NCI-H460 (cell line): Measurements from ENCODE around the gene PAGE2B. TPM values are rescaled to one million over a fixed set of nuclear protein-coding genes. Genes with fewer than 3 reads are reported as not detected.
"Not testable (repeated sequence)": the region's sequence is repeated elsewhere in the genome, so short reads cannot be mapped to it uniquely, and the experiment has no call there.

Experiments used
- DNase-seq: peaks from one replicate; pipeline ENCODE4 v3.0.0-alpha.2; 2016; ENCODE audit warnings: low read depth; ENCODE audit errors: extremely low read depth
- total RNA-seq: library from RNA; depleted of rRNA; stranded (reverse); fragments of >200 nt; shearing (Covaris generic); gene quantifications from 2 replicates; pipeline ENCODE4 v1.2.3, GENCODE V29; 2014; rRNA removed

Gene PAGE2B
- total RNA-seq, 1 experiment from 2014 or later = not detected

DNA sequence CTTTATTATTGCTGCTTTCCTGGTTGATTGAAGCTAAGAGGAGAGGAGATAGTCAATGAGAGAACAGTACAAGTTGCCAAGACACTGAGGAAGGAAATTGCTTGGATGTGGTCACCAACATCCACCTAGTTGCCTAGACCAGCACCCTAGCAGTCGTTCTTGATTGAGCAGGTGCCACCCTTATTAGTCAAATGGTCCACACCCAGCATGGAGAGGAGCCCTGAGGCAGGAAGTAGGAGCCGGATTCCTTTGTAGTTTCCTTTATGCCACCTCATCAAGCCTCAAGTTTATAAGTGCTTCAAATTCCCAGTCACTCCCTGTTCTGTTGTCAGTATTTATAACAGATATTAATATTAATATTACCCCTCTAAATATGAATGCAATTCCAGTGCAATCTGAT is 33.1 kb downstream of the PAGE2B start:
- no peak for DNase-seq

DNA sequence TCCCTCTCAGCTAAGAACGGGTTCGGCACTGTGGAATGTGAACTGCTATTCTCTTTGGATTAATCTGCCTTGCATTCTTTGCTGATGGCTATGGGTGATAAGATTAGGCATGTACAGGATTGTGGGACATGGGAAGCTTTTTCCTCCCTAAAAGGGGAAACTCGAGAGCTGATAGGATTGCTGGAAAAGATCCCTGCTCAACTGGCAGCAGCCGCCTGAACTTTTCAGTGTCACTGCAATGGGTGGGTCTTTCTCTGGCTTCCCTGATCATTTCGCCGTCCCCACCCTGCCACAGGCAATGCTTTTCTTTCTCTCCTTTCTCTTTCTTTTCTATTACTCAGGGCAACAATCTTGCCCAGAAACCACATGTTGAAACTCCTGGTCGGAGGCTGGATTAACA is 34.5 kb downstream of the PAGE2B start:
- DNase-seq = no peak

DNA sequence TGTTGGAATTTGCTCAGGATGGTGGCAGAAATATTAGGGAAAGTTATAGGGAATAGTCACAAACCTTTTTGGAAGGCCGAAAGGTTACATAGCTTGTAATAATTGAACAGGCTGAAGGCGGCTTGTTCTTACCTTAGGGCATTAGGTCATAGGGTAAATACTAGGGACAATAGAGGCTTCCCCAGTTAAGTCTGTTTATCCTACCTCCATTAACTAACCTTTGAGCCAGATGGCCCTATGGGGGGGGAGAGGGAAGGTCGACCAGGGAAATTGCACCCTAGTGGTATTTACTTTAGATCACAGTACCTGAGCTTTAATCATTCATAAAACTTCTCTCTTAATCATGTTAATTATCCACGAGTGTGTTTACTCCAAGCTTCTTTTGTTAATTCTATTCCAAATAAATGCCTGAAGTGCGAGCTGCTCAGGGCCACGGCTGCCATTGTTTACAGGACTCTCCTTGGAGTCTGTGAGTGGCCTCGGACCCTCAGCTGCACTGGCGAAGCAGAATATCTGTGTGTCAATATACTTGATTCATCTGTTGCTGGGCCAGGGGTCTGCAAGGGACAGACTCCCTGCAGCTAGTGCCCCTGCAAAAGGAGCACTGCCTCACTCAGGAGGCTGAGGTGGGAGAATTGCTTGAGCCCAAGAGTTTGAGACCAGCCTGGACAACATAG is 36.9 kb downstream of the PAGE2B start:
- DNase-seq = no peak

DNA sequence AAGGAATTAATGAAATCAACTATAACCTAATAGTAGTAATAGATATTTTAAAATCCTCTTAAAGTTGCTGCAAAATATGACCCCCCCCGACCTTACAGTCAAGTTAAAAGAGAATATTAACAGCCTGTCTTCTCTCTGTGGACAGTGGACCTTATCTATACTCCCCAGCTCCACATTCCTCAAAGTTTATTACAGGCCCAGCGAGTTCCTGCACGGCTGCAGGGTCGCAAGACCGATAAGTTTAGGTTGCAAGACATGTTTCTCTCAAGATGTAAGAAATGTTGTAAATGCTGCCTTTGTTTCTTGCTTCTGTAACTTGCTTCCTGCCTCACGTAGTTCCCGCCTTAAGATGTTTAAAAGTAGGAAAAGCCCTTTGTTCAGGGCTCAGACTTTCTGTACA is 41.8 kb downstream of the PAGE2B start:
- not testable (repeated sequence) for DNase-seq

DNA sequence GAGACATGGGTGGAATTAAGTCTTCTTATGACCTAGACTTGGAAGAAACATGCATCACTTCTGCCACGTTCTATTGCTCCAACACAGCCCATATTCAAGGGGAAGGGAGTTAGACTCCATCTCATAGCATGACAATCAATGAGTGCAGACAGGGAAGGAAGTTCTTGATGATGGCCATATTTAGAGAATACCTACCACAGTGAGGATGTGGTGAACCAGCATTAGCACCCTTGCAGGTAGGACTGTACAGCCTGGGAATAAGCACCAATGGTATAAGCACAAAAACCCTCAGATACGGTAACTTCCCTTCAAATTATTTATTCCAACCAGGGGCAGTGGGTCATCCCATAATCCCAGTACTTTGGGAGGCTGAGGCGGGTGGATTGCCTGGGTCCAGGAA is 43.7 kb downstream of the PAGE2B start:
- DNase-seq = no peak

DNA sequence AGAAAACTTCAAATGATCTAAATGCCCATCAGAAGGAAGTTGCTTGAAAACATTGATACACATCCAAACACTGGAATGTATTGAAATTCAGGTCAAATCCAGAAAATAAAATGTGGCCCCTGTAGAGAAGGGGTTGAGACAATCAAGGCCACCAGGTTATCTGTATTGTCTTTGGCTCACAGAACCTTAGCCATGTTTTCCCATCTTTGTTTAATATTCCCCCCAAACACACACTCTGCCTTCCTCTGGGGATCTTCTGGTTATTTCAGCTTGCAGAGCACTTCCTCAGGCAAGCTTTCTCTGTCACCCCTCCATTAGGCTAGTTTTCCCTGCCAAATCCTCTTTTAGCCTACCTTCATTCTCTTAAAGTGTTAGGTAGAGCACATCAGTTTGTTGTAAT is 44.4 kb downstream of the PAGE2B start:
- DNase-seq = no peak

DNA sequence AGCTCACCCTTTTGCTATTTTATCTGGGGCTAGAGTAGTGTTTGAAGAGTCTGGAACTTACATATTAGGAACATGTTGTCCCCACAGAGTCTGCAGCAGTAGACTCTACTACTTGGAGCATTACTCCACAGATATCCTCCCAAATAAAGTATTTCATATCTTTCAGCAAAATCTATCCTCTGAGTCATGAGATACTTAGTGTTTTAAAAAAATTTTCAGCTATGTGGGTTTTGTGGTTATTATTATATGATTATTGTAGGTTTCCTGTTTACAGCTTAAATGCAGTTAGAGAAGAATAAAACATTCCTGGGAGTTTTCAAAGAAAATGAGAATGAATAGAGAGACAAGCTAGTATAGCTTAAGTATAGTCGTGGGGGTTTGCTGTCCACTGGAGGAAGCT is 44.9 kb downstream of the PAGE2B start:
- no peak for DNase-seq

DNA sequence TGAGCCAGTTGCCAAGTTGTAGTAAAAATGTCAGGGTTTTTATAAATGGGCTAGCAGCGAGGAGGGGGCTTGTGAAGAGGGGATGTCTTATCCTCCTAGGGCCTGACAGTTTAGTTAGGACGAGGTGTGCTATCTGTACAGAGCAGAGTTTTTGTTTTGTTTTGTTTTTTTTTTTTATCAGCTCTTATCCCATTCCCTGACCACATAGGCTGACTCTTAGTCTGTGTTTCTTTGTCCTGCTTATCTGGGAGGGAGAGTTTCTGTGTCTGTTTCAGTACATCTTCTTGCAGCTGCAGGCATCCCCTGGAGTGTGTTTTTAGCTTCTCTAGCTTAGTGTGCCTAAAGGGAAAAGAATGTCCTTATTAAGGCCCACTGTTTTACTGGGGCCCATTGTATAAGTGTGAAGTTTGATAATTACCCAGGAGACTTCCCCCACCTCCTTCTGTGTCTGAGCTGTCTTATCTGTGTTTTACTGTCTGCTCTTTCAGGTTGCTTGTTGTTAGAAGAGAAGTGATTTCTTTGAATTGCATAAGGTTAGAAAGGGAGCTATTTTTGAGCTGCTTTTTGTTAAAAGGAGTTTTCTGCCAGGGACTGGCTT is 46.0 kb downstream of the PAGE2B start:
- DNase-seq = no peak

DNA sequence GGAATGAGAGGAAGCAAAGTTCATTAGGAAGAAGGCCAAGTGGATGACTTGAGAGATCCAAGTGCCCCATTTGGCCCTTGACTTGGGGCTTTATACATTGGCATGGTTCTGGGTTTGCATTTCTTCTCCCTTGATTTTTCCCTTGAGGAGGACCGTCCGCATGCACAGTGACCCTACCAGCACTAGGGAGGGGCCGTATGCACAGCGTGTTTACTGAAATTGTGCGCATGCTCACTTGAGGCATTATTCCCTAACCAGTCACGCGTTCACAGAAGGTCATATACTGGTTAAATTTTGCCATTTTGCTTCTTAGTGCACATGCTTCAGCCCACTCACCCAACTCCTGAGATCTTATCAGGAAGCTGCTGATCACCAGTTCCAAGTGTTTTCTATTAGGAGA is 49.1 kb downstream of the PAGE2B start:
- no peak for DNase-seq

DNA sequence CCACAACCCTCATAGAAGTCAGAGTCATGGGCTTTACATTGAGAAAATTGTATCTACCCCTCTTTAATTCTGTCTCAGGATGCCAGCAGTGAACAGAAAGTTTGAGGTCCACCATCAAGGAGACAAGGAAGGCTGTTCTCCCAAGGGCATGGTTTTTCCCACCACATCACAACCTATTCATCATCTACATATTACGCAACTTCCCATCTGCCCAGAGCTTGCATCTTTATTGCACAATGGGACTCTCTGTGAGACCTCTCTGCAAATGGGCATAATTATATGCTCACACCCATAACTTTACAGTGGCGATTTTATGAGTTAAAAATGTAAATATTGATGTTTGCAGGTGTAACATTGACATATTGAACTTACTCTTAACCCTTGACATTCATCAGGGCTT is 52.9 kb downstream of the PAGE2B start:
- DNase-seq = peak; percentile 4

Other genes starting within 250 kb of the PAGE2B start
- 0.22 and 0.89 TPM in 2 replicates for gene TRO, start 154.2 kb upstream of the PAGE2B start, total RNA-seq
- 0.35 TPM in 1 of 2 replicates, not detected in the other for gene PFKFB1, start 80.8 kb upstream of the PAGE2B start, total RNA-seq
- gene APEX2, start 74.7 kb upstream of the PAGE2B start, total RNA-seq = 15.3 and 17.4 TPM in 2 replicates
- not detected in 2 replicates for gene ALAS2, start 44.1 kb upstream of the PAGE2B start, total RNA-seq
- gene PAGE2, start 14.0 kb downstream of the PAGE2B start, total RNA-seq = not detected in 2 replicates
- not detected in 2 replicates for gene PAGE5, start 145.3 kb downstream of the PAGE2B start, total RNA-seq
- gene PAGE3, start 189.9 kb downstream of the PAGE2B start, total RNA-seq = not detected in 2 replicates